GM21717 (cell line): ENCODE results near the gene COL4A1.

Source experiments
- ATAC-seq: cut with Tn5 transposase; IDR thresholded peaks from one replicate; pipeline ENCODE4 v1.9.1; 2021; ENCODE audit warnings: mild to moderate bottlenecking, moderate library complexity; ENCODE audit not compliant: unreplicated experiment

The COL4A1 gene

GRCh38 chr13:110294146-110294545 is 12.8 kb downstream of the COL4A1 start:
- ATAC-seq = no peak

DNA sequence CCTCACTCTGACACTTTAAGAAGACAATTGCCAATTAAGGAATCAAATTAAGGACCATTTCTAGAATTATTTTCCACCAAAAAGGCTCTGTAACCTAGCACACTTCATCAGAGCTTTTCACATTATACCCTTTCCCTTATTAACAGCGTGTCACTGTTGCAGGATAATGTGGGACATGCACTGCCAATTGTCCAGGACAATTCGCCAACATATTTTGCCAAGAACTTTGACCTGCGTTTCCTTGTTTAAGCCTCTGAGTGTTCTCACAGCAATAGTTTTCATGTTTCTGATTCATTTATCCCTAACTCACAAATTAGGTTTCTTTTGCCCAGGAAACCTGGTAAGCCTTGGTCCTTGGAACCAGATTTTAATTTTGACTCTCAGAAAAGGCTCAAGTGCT is 13.3 kb downstream of the COL4A1 start:
- ATAC-seq = no peak

- ATAC-seq = no peak
Measured at GRCh38 chr13:110293037-110293436, 13.9 kb downstream of the COL4A1 start.

- no peak for ATAC-seq
Measured at GRCh38 chr13:110291286-110291685, 15.7 kb downstream of the COL4A1 start.

GRCh38 chr13:110290826-110291225 is 16.1 kb downstream of the COL4A1 start:
- no peak for ATAC-seq

GRCh38 chr13:110290153-110290552 is 16.8 kb downstream of the COL4A1 start:
- no peak for ATAC-seq

GRCh38 chr13:110289661-110290060 is 17.3 kb downstream of the COL4A1 start:
- ATAC-seq = no peak

DNA sequence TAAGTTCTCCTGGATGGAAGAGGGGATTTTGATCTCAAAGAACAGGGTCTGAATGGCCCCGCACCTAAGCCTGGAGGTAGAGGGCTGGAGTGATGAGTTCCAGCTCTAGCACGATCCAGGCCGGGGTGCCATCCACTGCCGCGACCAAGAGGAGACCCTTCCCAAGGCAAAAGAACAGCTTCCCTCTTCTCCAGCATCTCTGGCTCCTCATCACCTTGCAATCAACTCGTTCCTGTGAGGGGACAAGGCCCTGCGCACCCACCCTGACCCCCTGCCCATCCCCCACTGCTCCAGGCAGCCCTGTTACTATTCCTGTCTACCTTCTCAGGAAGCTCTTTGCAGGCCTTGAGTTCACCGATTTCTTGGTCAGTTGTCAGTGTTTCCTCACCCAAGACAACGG is 17.8 kb downstream of the COL4A1 start:
- ATAC-seq = no peak

DNA sequence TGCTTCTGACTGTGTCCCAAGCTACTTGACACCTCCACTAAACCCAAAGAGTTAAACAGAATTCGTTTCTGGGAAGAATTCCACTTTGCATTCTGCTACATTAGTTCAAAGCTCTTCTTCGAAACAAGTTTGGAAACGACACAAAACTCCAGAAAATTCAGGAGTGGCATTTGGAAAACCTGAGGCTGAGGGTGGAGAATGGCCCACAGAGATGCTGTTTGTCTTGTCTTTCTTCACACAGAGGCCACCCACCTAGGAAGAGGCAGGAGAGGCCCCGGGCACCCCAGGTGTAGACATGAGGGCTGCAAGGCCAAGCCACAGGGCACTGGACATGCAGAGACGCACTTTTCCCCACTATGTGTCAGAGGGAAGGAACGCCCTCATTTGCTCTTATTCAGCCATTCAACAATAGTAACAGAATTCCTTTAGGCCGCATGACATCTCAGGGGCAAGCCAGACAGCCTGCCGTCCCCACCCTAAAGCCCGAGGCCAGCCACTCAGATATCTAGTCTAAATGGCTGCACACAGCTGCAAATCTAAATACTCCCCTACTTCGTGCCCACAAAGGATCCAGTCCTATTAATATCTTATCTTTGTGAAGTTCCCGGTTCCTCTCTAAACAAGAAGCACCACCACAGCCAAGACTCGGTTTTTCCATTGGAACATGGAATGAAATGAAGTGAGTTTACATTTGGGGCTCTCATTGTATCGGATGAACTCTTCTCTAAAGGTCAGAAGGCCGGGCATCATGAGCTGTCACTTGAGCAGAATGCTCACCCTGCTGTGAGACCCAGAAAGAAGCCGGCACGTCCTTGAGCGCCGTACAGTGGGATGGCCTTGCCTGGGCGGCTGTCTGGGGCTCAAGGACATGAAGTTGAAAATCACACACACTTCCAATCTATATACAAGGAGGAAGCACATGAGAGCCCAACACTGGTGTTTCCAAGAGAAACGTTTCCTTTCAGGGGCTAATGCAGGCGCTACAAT is 19.8 kb downstream of the COL4A1 start:
- no peak for ATAC-seq

DNA sequence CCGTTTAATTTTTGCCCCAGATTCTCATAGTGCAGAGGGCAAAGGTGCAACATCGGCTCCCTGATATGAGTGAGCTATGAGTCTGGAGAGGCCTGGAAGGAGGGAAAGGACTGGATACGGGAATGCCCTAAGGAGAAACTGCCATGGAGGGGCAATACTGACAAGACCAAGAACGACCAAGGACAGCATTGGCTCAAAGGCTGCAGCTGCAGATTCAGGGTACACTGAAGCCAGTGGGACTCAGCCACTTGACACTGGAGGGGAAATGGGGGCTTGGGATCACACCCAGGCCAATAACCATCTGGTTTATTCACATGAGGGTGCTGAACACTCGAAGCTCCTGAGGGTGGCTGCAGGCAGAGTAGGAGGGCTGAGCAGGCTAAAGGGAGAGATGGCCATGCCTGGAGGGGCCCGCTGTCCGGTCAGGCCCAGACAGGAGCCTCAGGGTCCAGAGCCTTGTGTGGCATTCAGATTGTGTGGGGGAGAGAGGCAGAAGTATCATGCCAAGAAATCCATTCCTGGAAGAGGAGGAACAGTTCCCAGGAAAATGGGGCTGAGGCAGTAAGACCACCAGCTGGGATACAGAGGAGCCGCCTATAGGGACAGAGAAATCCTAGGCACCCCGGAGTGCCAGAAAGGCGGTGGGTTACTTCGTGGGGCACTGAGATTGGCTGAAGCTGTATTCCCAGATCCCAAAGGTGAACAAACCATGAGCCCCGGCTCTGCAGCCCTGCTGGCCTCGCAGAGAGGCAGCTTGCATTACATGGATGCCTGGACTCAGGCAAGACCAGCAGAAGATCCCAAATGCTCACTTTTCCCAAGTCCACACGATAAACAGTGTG is 20.7 kb downstream of the COL4A1 start:
- no peak for ATAC-seq

- no peak for ATAC-seq
Measured at GRCh38 chr13:110284779-110285484, 22.0 kb downstream of the COL4A1 start.

GRCh38 chr13:110283736-110284517 is 23.0 kb downstream of the COL4A1 start:
- ATAC-seq = no peak

DNA sequence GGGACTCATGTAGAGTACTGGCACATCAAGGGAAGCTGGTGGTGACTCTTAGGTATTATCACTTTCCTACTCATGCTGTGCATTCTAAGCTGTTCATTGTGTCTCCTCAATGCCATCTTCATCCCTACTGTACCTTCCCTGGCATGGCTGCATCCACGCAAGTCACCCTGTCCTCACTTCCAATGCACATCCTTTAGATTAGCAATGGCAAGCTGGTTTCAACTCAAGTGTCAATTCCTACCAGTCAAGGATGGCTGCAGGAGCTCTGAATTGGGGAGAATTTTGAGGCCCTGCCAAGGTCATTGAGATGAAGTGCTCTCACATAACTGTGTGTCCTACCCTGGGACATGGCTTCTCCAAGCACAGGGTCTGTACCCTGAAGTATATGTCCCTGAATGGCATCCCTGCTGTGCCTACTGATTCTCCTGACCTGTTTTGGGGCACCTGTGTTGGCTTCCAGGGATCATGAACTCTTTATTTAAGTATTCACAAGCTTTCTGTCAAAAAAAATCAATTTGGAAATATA is 24.6 kb downstream of the COL4A1 start:
- no peak for ATAC-seq

DNA sequence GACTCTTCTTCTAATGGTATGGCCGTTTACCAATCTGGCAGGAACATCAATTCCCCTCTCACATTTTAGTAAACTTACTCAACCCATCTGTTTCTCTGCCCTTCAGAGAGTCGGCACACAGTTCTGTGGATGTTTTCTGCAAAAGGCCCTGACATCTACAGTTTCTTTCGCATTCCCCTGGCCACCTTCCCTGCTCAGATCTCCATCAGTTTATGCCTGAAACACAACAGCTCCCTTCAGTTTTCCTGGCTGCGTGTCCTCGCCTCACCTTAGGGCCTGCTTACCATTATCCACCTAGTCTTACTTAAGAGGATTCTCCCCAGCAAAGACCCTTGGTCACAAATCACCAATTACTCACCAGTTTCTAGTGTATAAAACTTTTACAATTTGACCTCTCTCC is 25.2 kb downstream of the COL4A1 start:
- no peak for ATAC-seq

DNA sequence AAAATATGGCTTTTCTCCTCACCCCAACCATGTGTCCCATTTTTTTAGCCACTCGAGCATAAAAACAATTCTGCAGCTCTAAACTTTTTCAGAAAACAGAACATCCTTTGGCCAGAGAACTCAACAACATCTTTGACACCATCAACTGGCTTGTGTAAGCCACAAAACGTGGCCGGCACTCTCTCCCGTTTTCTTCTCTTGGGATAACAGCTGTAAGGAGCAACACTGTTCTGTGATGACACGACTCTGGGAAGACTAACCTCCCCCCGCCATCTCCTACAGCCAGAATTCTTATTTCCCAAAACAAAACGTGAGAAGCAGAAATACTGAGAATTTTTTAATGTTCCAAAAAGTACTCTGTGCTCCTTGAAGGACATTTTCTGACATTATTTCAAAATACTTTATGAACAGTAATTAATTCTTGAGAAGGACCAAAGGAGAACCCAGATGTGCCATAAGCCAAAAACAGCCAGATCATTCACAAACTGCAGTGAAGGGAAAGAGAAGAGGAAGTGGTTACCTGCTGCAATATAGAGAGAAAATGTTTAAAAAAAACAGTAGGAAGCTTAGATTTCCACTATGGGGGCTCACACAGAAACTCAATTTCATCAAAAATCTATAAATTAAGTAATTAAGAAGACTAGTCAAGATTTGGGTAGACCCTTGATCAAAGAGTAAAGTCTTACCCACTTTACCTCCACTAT is 25.8 kb downstream of the COL4A1 start:
- no peak for ATAC-seq

GRCh38 chr13:110280231-110280813 is 26.6 kb downstream of the COL4A1 start:
- ATAC-seq = no peak

DNA sequence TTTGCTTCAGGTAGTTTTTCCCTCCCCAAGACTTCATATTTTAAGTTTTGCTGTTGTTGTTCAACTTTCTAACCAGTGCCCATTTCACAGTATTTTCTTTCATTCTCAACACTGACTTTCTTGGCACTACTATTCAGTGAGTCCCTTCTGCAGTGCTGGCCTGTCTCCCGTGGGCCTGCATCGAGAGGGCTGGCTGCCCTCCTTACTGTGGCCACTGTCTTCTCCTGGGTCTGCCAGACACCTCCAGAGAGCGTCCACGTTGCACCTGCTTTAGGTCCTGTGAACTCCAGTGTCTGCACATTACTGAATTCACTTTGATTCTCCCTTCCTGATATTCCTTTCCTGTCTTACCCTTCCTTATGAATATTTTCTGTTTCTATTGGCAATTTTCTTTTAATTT is 27.3 kb downstream of the COL4A1 start:
- no peak for ATAC-seq

- no peak for ATAC-seq
Measured at GRCh38 chr13:110278859-110279258, 28.1 kb downstream of the COL4A1 start.

DNA sequence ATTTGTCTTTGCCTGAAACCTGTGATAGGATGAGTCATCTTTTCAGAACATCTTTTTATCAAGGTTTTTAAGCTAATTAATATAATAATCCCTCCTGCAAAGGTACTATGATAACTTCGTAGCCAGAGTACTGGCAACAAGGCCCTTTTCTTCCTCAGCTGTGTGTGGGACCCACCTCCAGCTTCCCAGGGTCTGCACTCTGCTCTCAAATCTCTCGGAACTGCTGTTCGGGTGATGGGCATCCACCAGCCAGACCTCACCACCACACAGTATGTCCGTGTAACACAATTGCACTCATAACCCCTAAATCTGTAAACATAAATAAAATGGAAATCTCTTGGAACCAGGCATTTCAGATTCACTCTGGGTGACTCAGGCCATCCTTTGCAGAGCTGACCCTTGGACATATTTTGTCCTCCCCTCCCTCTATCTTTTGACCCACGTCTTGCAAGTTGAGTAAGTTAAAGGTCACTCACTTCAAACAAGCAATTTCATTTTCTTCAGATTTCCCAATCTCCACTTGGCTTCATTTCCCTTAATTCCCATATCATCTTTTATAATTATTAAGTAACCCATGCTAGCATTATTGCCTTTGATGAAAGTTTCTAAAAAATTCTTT is 29.5 kb downstream of the COL4A1 start:
- ATAC-seq = no peak
